H1 (cell line): Measurements from ENCODE around the gene TMEM107. TPM values are rescaled to one million over a fixed set of nuclear protein-coding genes. Genes with fewer than 3 reads are reported as not detected.
A peak's percentile ranks its signal among the peaks of the same experiment; 100 is the strongest.

Experiments used
- CTCF ChIA-PET: fragments of 300-600 bp; sonication (Branson Sonifier 250); formaldehyde crosslinking; loops from one replicate; lab custom pipeline; 2021; ENCODE audit not compliant: partially characterized antibody; lab: Charles Lee
- POLR2A ChIA-PET: fragments of 300-600 bp; sonication (Branson Sonifier 250); formaldehyde crosslinking; loops from one replicate; lab custom pipeline; 2021; ENCODE audit warnings: inconsistent platforms; ENCODE audit not compliant: partially characterized antibody; lab: Charles Lee
- DNase-seq, 2 experiments: peaks; one replicate each; pipeline versions ENCODE4 v3.0.0 to v3.0.0-alpha.2; 2010 to 2022; ENCODE audit warnings: low spot score in 2 of 2, low read depth in 1 of 2, mixed read lengths in 1 of 2
- FAIRE-seq: peaks from 2 replicates; lab custom pipeline; 2011; peaks lifted over from hg19 to GRCh38; lab: Jason Lieb, UNC
- H2AFZ ChIP-seq: 2 replicates; pipeline ENCODE4 v1.8.1; 2012; ENCODE audit warnings: low read length, inconsistent platforms
- H2AK5ac ChIP-seq: 2 replicates; pipeline ENCODE4 v1.6.1; 2013; ENCODE audit warnings: low read depth, low read length
- H2BK120ac ChIP-seq: replicated peaks from 2 replicates; pipeline ENCODE3; 2013; ENCODE audit warnings: low read depth, low read length, inconsistent platforms
- H2BK12ac ChIP-seq: 2 replicates; pipeline ENCODE4 v1.6.1; 2013; ENCODE audit warnings: low read depth, low read length
- H2BK15ac ChIP-seq: 2 replicates; pipeline ENCODE4 v1.6.1; 2013; ENCODE audit warnings: low read length
- H2BK20ac ChIP-seq: 2 replicates; pipeline ENCODE4 v1.6.1; 2013; ENCODE audit warnings: low read length
- H2BK5ac ChIP-seq: 2 replicates; pipeline ENCODE4 v1.6.1; 2013; ENCODE audit warnings: low read depth, low read length
- H3K14ac ChIP-seq: 2 replicates; pipeline ENCODE4 v1.6.1; 2013; ENCODE audit warnings: inconsistent platforms; ENCODE audit not compliant: insufficient read length
- H3K18ac ChIP-seq: 2 replicates; pipeline ENCODE4 v1.6.1; 2013; ENCODE audit warnings: low read length; ENCODE audit errors: extremely low read depth
- H3K23ac ChIP-seq: 2 replicates; pipeline ENCODE4 v1.6.1; 2013; ENCODE audit warnings: inconsistent platforms; ENCODE audit not compliant: insufficient read length
- H3K23me2 ChIP-seq: 2 replicates; pipeline ENCODE4 v1.6.1; 2013; ENCODE audit warnings: low read depth, low read length
- H3K27ac ChIP-seq: 2 replicates; pipeline ENCODE4 v1.6.1; 2011; ENCODE audit warnings: low read depth, low read length, inconsistent platforms
- H3K27me3 ChIP-seq, 4 experiments: replicated peaks in 1 of 4; 1 replicate in 1 of 4; 2 replicates in 3 of 4; pipeline versions ENCODE4 v1.6.1 to v1.8.1; 2011 to 2013; ENCODE audit warnings: low read length in 3 of 4, mild to moderate bottlenecking in 3 of 4, inconsistent platforms in 2 of 4, mixed read lengths in 2 of 4, moderate library complexity in 1 of 4; ENCODE audit not compliant: control insufficient read depth in 3 of 4, insufficient read depth in 3 of 4; ENCODE audit errors: extremely low read depth in 1 of 4
- H3K36me3 ChIP-seq, 4 experiments: 2 replicates each; pipeline versions ENCODE4 v1.6.1 to v1.8.1; 2011 to 2013; ENCODE audit warnings: mild to moderate bottlenecking in 4 of 4, low read length in 3 of 4, moderate library complexity in 2 of 4, control low read depth in 1 of 4, inconsistent platforms in 1 of 4; ENCODE audit not compliant: insufficient read depth in 4 of 4, control insufficient read depth in 2 of 4
- H3K4ac ChIP-seq: replicated peaks from 2 replicates; pipeline ENCODE3; 2013; ENCODE audit warnings: low read length, low read depth, mixed read lengths, inconsistent platforms; ENCODE audit not compliant: insufficient read length
- H3K4me1 ChIP-seq, 4 experiments: replicated peaks in 1 of 4; 1 replicate in 1 of 4; 2 replicates in 3 of 4; pipeline versions ENCODE4 v1.6.1 to v1.8.1; 2011 to 2013; ENCODE audit warnings: low read length in 3 of 4, inconsistent platforms in 2 of 4, mixed read lengths in 1 of 4; ENCODE audit not compliant: insufficient read depth in 4 of 4, control insufficient read depth in 3 of 4
- H3K4me2 ChIP-seq, 2 experiments: 2 replicates each; pipeline versions ENCODE4 v1.6.1 to v1.8.1; 2011 to 2013; ENCODE audit warnings: low read depth in 2 of 2, low read length in 2 of 2, control low read depth in 1 of 2, inconsistent platforms in 1 of 2, mild to moderate bottlenecking in 1 of 2; ENCODE audit not compliant: insufficient read depth in 1 of 2
- H3K4me3 ChIP-seq, 4 experiments: fragments of 200-600, 300-600 bp in 1 of 4; sonication (generic), shearing (Covaris generic), sonication (Bioruptor Twin) in 1 of 4; 2 replicates each; pipeline versions ENCODE4 v1.5.1 to v1.8.1; 2011 to 2016; ENCODE audit warnings: low read length in 4 of 4, low read depth in 3 of 4, control low read depth in 2 of 4, inconsistent platforms in 2 of 4, mild to moderate bottlenecking in 2 of 4, mixed read lengths in 1 of 4, moderate library complexity in 1 of 4; ENCODE audit not compliant: insufficient read depth in 2 of 4; ENCODE audit errors: extremely low read depth in 1 of 4
- H3K56ac ChIP-seq: replicated peaks from 2 replicates; pipeline ENCODE3; 2013; ENCODE audit warnings: low read depth, mild to moderate bottlenecking, mixed read lengths, low read length, inconsistent platforms; ENCODE audit not compliant: insufficient read length
- H3K79me1 ChIP-seq: 2 replicates; pipeline ENCODE4 v1.6.1; 2013; ENCODE audit warnings: low read depth, low read length, control low read depth
- H3K79me2 ChIP-seq, 2 experiments: 2 replicates each; pipeline versions ENCODE4 v1.6.1 to v1.8.1; 2012 to 2013; ENCODE audit warnings: low read length in 2 of 2, mild to moderate bottlenecking in 2 of 2, inconsistent platforms in 1 of 2; ENCODE audit not compliant: insufficient read depth in 2 of 2, control insufficient read depth in 1 of 2
- H3K9ac ChIP-seq, 4 experiments: replicated peaks in 1 of 4; 1 replicate in 1 of 4; 2 replicates in 3 of 4; pipeline versions ENCODE4 v1.6.1 to v1.8.1; 2011 to 2013; ENCODE audit warnings: low read depth in 3 of 4, low read length in 3 of 4, control low read depth in 2 of 4, mild to moderate bottlenecking in 2 of 4, moderate library complexity in 2 of 4, inconsistent platforms in 1 of 4; ENCODE audit errors: extremely low read depth in 1 of 4
- H3K9me3 ChIP-seq, 2 experiments: 2 replicates each; pipeline versions ENCODE4 v1.6.1 to v1.8.1; 2012 to 2013; ENCODE audit warnings: mild to moderate bottlenecking in 2 of 2, moderate library complexity in 2 of 2, control low read depth in 1 of 2, inconsistent platforms in 1 of 2, low read depth in 1 of 2, low read length in 1 of 2, mixed read lengths in 1 of 2; ENCODE audit not compliant: insufficient read depth in 2 of 2
- H4K20me1 ChIP-seq, 2 experiments: replicated peaks in 1 of 2; 2 replicates each; pipeline versions ENCODE3 to v1.8.1; 2011 to 2013; ENCODE audit warnings: inconsistent platforms in 2 of 2, low read length in 2 of 2, mild to moderate bottlenecking in 1 of 2; ENCODE audit not compliant: insufficient read depth in 2 of 2, control insufficient read depth in 1 of 2
- H4K5ac ChIP-seq: 2 replicates; pipeline ENCODE4 v1.6.1; 2013; ENCODE audit warnings: low read length, low read depth, mixed read lengths, inconsistent platforms; ENCODE audit not compliant: insufficient read length
- H4K8ac ChIP-seq: 2 replicates; pipeline ENCODE4 v1.8.0; 2013; ENCODE audit warnings: mild to moderate bottlenecking, moderate library complexity, low read length, inconsistent platforms; ENCODE audit not compliant: insufficient read depth; ENCODE audit errors: extremely low read depth
- H4K91ac ChIP-seq: replicated peaks from 2 replicates; pipeline ENCODE3; 2013; ENCODE audit warnings: low read length, mixed read lengths, inconsistent platforms; ENCODE audit not compliant: insufficient read length
- BACH1 ChIP-seq: IDR thresholded peaks from 2 replicates; pipeline ENCODE4 v1.6.1; 2012; ENCODE audit warnings: low read length, improper control_type of control experiment
- CREB1 ChIP-seq: IDR thresholded peaks from 2 replicates; pipeline ENCODE4 v1.6.1; 2012; ENCODE audit warnings: inconsistent platforms
- EP300 ChIP-seq, 2 experiments: IDR thresholded peaks; 1 replicate in 1 of 2; 2 replicates in 1 of 2; pipeline ENCODE4 v1.6.1; 2011 to 2012; ENCODE audit warnings: low read depth in 2 of 2, low read length in 2 of 2, mild to moderate bottlenecking in 2 of 2, borderline replicate concordance in 1 of 2, inconsistent platforms in 1 of 2, moderate library complexity in 1 of 2
- HDAC6 ChIP-seq: IDR thresholded peaks from one replicate; pipeline ENCODE4 v1.7.1; 2012; ENCODE audit warnings: low read depth, mild to moderate bottlenecking, inconsistent platforms, low read length, moderate library complexity
- KDM4A ChIP-seq: IDR thresholded peaks from one replicate; pipeline ENCODE4 v1.7.1; 2012; ENCODE audit warnings: low read depth, mild to moderate bottlenecking, moderate library complexity, low read length, inconsistent platforms; ENCODE audit not compliant: severe bottlenecking
- MAFK ChIP-seq: IDR thresholded peaks from 2 replicates; pipeline ENCODE4 v1.6.1; 2012; ENCODE audit warnings: low read depth, mild to moderate bottlenecking, improper control_type of control experiment, low read length
- POLR2A ChIP-seq, 2 experiments: IDR thresholded peaks; 1 replicate in 1 of 2; 2 replicates in 1 of 2; pipeline ENCODE4 v1.6.1; 2011; ENCODE audit warnings: low read depth in 2 of 2, low read length in 2 of 2, mild to moderate bottlenecking in 2 of 2; ENCODE audit errors: control extremely low read depth in 1 of 2
- POU5F1 ChIP-seq: IDR thresholded peaks from 2 replicates; pipeline ENCODE4 v1.6.1; 2011; ENCODE audit warnings: low read depth, mild to moderate bottlenecking, low read length, moderate library complexity
- RAD21 ChIP-seq, 2 experiments: IDR thresholded peaks in 1 of 2; conservative IDR thresholded peaks in 1 of 2; 2 replicates each; pipeline ENCODE4 v1.6.1; 2011; ENCODE audit warnings: low read depth in 2 of 2, low read length in 2 of 2, improper control_type of control experiment in 1 of 2, inconsistent platforms in 1 of 2, mild to moderate bottlenecking in 1 of 2, moderate library complexity in 1 of 2
- SIN3A ChIP-seq, 2 experiments: IDR thresholded peaks in 1 of 2; conservative IDR thresholded peaks in 1 of 2; 2 replicates each; pipeline ENCODE4 v1.6.1; 2011 to 2012; ENCODE audit warnings: low read length in 2 of 2, improper control_type of control experiment in 1 of 2, low read depth in 1 of 2, mild to moderate bottlenecking in 1 of 2
- SP2 ChIP-seq: IDR thresholded peaks from 2 replicates; pipeline ENCODE4 v1.6.1; 2012; ENCODE audit warnings: mild to moderate bottlenecking, low read length, inconsistent platforms
- TBP ChIP-seq: IDR thresholded peaks from 2 replicates; pipeline ENCODE4 v1.6.1; 2011; ENCODE audit warnings: low read depth, low read length, improper control_type of control experiment
- WGBS, 2 experiments: shearing (Covaris generic) in 1 of 2; methylation state at CpG; one replicate each; pipeline versions ENCODE4 v1.1.6 to v1.1.7; 2013 to 2015; ENCODE audit warnings: low lambda C conversion rate in 2 of 2, mixed read lengths in 2 of 2, inconsistent platforms in 1 of 2, low coverage in 1 of 2, missing lambda C conversion rate in 1 of 2; ENCODE audit not compliant: insufficient replicate concordance in 2 of 2, insufficient coverage in 1 of 2, insufficient read length in 1 of 2; ENCODE audit errors: extremely low coverage in 1 of 2, missing lambda C conversion rate in 1 of 2; 5-methylcytosine and 5-hydroxymethylcytosine counted together
- polyA plus RNA-seq, 7 experiments: library from polyadenylated mRNA; depleted of rRNA in 3 of 7; stranded (reverse) in 5 of 7; unstranded in 2 of 7; fragments of >200 nt in 5 of 7; fragments of 200-250 nt in 2 of 7; gene quantifications; 1 replicate in 5 of 7; 2 replicates in 1 of 7; 4 replicates in 1 of 7; pipeline versions ENCODE4 v1.2.1 to v1.2.3, GENCODE V29; 2011 to 2013; ENCODE audit warnings: missing spikeins in 2 of 7, mixed read lengths in 2 of 7
- total RNA-seq: library from RNA; stranded (reverse); fragmentation: NEBNext Ultra II Directional; extraction: Animal tissue kit (Norgen Biotek cat#: 25700); gene quantifications from 2 replicates; pipeline ENCODE4 v1.2.1, GENCODE V29; 2021

Gene TMEM107
- total and polyA plus RNA-seq, 2 of the 8 experiments (the other 6 are each of a cell fraction or from before 2014, with no cell fraction given): 17.3 to 21.5 TPM

- Histone ChIP-seq H2AK5ac (no peak overlapping the region), H3K79me1 (no peaks in the 10 kb centered on the region), H3K4ac (no peak overlapping the region), H3K18ac (no peak overlapping the region), H4K20me1 (peaks cover 2 to 18% of the 10 kb centered on the region in 2 experiments), H3K23ac (no peak overlapping the region), H3K4me2 (no peak overlapping the region), H3K9ac (no peak overlapping the region), H2BK15ac (no peak overlapping the region), H4K8ac (peak overlapping the region; percentile 25; the same call in 1 of the 2 replicates), H3K56ac (no peak overlapping the region), H3K27me3 (no peaks in the 10 kb centered on the region), H2BK120ac (no peak overlapping the region), H3K23me2 (peaks cover 2% of the 10 kb centered on the region; the same call in 1 of the 2 replicates), H3K27ac (no peak overlapping the region), H2BK20ac (no peak overlapping the region), H2AFZ (no peak overlapping the region), H4K91ac (no peak overlapping the region), H2BK12ac (no peak overlapping the region), H3K4me3 (no peak overlapping the region), H3K4me1 (peaks cover 0 to 3% (median 1%) of the 10 kb centered on the region in 4 experiments; a peak in 1 of 7 replicates), H3K36me3 (peaks cover 9 to 49% (median 37%) of the 10 kb centered on the region in 4 experiments), H3K14ac (no peak overlapping the region), H4K5ac (no peak overlapping the region), H3K9me3 (no peaks in the 10 kb centered on the region), H2BK5ac (no peak overlapping the region), H3K79me2 (no peaks in the 10 kb centered on the region)
- ChIA-PET CTCF (interaction anchor here (0.5 to 14.1 kb wide), 6 partner anchors 14 to 165 kb away, joined by 3 to 133 read pairs (median 4); partner anchors contain the start of gene VAMP2), POLR2A (interaction anchor here (1.2 to 5.1 kb wide), 4 partner anchors 11 to 95 kb away, joined by 3 to 21 read pairs (median 6); no protein-coding TSS in a partner anchor)
- FAIRE-seq (no peak), DNase-seq (no peak)
- 94% methylated on average over 14 of the region's 22 CpGs; no CpG with 5 or more reads in 1 of the 2 experiments for WGBS, 2 experiments
- no peak for TF ChIP-seq EP300 (IDR thresholded peaks at IDR 0.05; ENCODE audit: borderline replicate concordance in 1 of 2, low read depth in 2 of 2, low read length in 2 of 2)
- no peak for TF ChIP-seq POU5F1
- TF ChIP-seq KDM4A: no peak
- no peak for TF ChIP-seq MAFK
- TF ChIP-seq BACH1: no peak
- no peak for TF ChIP-seq SP2
- no peak for TF ChIP-seq CREB1
- TF ChIP-seq RAD21 (IDR thresholded peaks at IDR 0.05 in 1 of 2, conservative IDR thresholded peaks at IDR 0.05 in 1 of 2; ENCODE audit: low read depth in 2 of 2, low read length in 2 of 2): no peak
- TF ChIP-seq TBP: no peak
- no peak for TF ChIP-seq HDAC6
- TF ChIP-seq SIN3A (conservative IDR thresholded peaks at IDR 0.05 in 1 of 2, IDR thresholded peaks at IDR 0.05 in 1 of 2; ENCODE audit: low read depth in 1 of 2, low read length in 2 of 2): no peak
- no peak for TF ChIP-seq POLR2A (IDR thresholded peaks at IDR 0.05; ENCODE audit: control extremely low read depth in 1 of 2, low read depth in 2 of 2, low read length in 2 of 2)
Measured at GRCh38 chr17:8143581-8144400, 32.4 kb downstream of the TMEM107 start.
